A549 (cell line): Measurements from ENCODE around the gene AKR1C3. TPM values are rescaled to one million over a fixed set of nuclear protein-coding genes. Genes with fewer than 3 reads are reported as not detected.

Experiments used
- ATAC-seq, 2 experiments: fragments of 200-7000 bp in 1 of 2; fragments of >200 bp in 1 of 2; cut with Nextera tagmentation in 1 of 2; cut with Tn5 transposase in 1 of 2; 3 replicates each; pipeline versions ENCODE4 v1.8.0 to v1.9.1; 2018 to 2020; ENCODE audit warnings: mild to moderate bottlenecking in 1 of 2, moderate library complexity in 1 of 2
- CTCF ChIA-PET: fragments of 300-600 bp; sonication (Branson Sonifier 250); formaldehyde crosslinking; extraction: SDS; loops from one replicate; lab custom pipeline; 2021; ENCODE audit warnings: antibody characterized with exemption, inconsistent platforms; lab: Yijun Ruan, JAX
- POLR2A ChIA-PET: fragments of 350-600 bp; formaldehyde crosslinking; extraction: SDS; loops from one replicate; lab custom pipeline; 2021; ENCODE audit warnings: antibody characterized with exemption, inconsistent platforms; lab: Yijun Ruan, JAX
- DNase-seq, 2 experiments: peaks; one replicate each; pipeline versions ENCODE4 v3.0.0 to v3.0.0-alpha.2; 2011 to 2016; ENCODE audit warnings: low read depth in 1 of 2, low spot score in 1 of 2
- FAIRE-seq: peaks from 2 replicates; lab custom pipeline; 2011; peaks lifted over from hg19 to GRCh38; lab: Jason Lieb, UNC
- H3K27ac ChIP-seq, 2 experiments: fragments of >200 bp; sonication (Bioruptor Twin); formaldehyde crosslinking; 3 replicates each; pipeline ENCODE4 v1.5.1; 2016 to 2017
- H3K4me1 ChIP-seq: fragments of >200 bp; sonication (Bioruptor Twin); formaldehyde crosslinking; 3 replicates; pipeline ENCODE4 v1.6.1; 2016
- H3K4me2 ChIP-seq: fragments of >200 bp; sonication (Bioruptor Twin); formaldehyde crosslinking; 3 replicates; pipeline ENCODE4 v1.6.1; 2016
- H3K4me3 ChIP-seq: fragments of >200 bp; sonication (Bioruptor Twin); formaldehyde crosslinking; 3 replicates; pipeline ENCODE4 v1.5.1; 2016
- H3K9me3 ChIP-seq: fragments of >200 bp; sonication (Bioruptor Twin); formaldehyde crosslinking; 3 replicates; pipeline ENCODE4 v1.6.1; 2016
- CBX2 ChIP-seq: fragments of 200-600 bp; sonication (generic); IDR thresholded peaks from 2 replicates; pipeline ENCODE4 v1.6.1; 2016; ENCODE audit warnings: low read depth, mild to moderate bottlenecking, borderline replicate concordance
- CBX8 ChIP-seq: fragments of 200-600 bp; sonication (generic); IDR thresholded peaks from 2 replicates; pipeline ENCODE4 v1.6.1; 2016
- EHF ChIP-seq: fragments of 250-450 bp; sonication (Bioruptor Pico); IDR thresholded peaks from 2 replicates; pipeline ENCODE4 v1.5.0; 2020; ENCODE audit warnings: mild to moderate bottlenecking
- EHMT2 ChIP-seq: fragments of 200-600 bp; sonication (generic); IDR thresholded peaks from 2 replicates; pipeline ENCODE4 v1.6.1; 2016; ENCODE audit warnings: antibody characterized with exemption, low read depth, mild to moderate bottlenecking, moderate library complexity
- EP300 ChIP-seq, 2 experiments: fragments of >200 bp; sonication (Bioruptor Twin); formaldehyde crosslinking; IDR thresholded peaks; 2 replicates in 1 of 2; 3 replicates in 1 of 2; pipeline ENCODE4 v1.6.1; 2016 to 2017
- FOXS1 ChIP-seq: fragments of 250-450 bp; sonication (Bioruptor Pico); IDR thresholded peaks from 2 replicates; pipeline ENCODE4 v1.5.0; 2020; ENCODE audit warnings: mild to moderate bottlenecking, moderate library complexity
- GATA3 ChIP-seq: IDR thresholded peaks from 2 replicates; pipeline ENCODE4 v1.6.1; 2012; ENCODE audit warnings: borderline replicate concordance
- HDAC2 ChIP-seq: fragments of 200-600 bp; sonication (generic); IDR thresholded peaks from 2 replicates; pipeline ENCODE4 v1.6.1; 2016
- HEYL ChIP-seq: fragments of 250-450 bp; sonication (Bioruptor Pico); IDR thresholded peaks from 2 replicates; pipeline ENCODE4 v1.8.0; 2021; ENCODE audit warnings: mild to moderate bottlenecking, moderate library complexity
- HOXA7 ChIP-seq: fragments of 250-450 bp; sonication (Bioruptor Pico); IDR thresholded peaks from 2 replicates; pipeline ENCODE4 v1.5.0; 2020; ENCODE audit warnings: mild to moderate bottlenecking, moderate library complexity
- JUN ChIP-seq, 2 experiments: fragments of >200 bp; sonication (Bioruptor Twin); formaldehyde crosslinking; IDR thresholded peaks; 2 replicates in 1 of 2; 3 replicates in 1 of 2; pipeline ENCODE4 v1.6.1; 2016 to 2017
- JUNB ChIP-seq: fragments of >200 bp; sonication (Bioruptor Twin); formaldehyde crosslinking; IDR thresholded peaks from 2 replicates; pipeline ENCODE4 v1.6.1; 2016
- KDM1A ChIP-seq: fragments of 200-600 bp; sonication (generic); IDR thresholded peaks from 2 replicates; pipeline ENCODE4 v1.6.1; 2016; ENCODE audit warnings: low read depth, mild to moderate bottlenecking
- MAFK ChIP-seq: fragments of 450-650 bp; IDR thresholded peaks from 2 replicates; pipeline ENCODE4 v1.6.1; 2014; ENCODE audit not compliant: partially characterized antibody
- MAZ ChIP-seq: fragments of 150-350 bp; IDR thresholded peaks from 2 replicates; pipeline ENCODE4 v1.6.1; 2014; ENCODE audit warnings: antibody characterized with exemption, low read depth, low read length, borderline replicate concordance
- NFE2L2 ChIP-seq: fragments of 150-350 bp; conservative IDR thresholded peaks from 2 replicates; pipeline ENCODE4 v1.6.1; 2014; ENCODE audit warnings: low read length
- NR3C1 ChIP-seq: fragments of >200 bp; sonication (Bioruptor Twin); formaldehyde crosslinking; IDR thresholded peaks from 3 replicates; pipeline ENCODE4 v1.6.1; 2017
- POLR2AphosphoS2 ChIP-seq: conservative IDR thresholded peaks from 2 replicates; pipeline ENCODE4 v1.6.1; 2012; ENCODE audit warnings: low read length, improper control_type of control experiment, inconsistent platforms
- RAD21 ChIP-seq, 2 experiments: fragments of >200 bp in 1 of 2; sonication (Bioruptor Twin) in 1 of 2; formaldehyde crosslinking in 1 of 2; IDR thresholded peaks in 1 of 2; conservative IDR thresholded peaks in 1 of 2; 2 replicates in 1 of 2; 3 replicates in 1 of 2; pipeline ENCODE4 v1.6.1; 2012 to 2018; ENCODE audit warnings: inconsistent platforms in 1 of 2
- RARB ChIP-seq: fragments of 250-450 bp; sonication (Bioruptor Pico); IDR thresholded peaks from 2 replicates; pipeline ENCODE4 v1.8.0; 2021; ENCODE audit warnings: mild to moderate bottlenecking, moderate library complexity
- SMC3 ChIP-seq: fragments of >200 bp; sonication (Bioruptor Twin); formaldehyde crosslinking; IDR thresholded peaks from 3 replicates; pipeline ENCODE4 v1.6.1; 2018; ENCODE audit warnings: inconsistent platforms
- TFCP2L1 ChIP-seq: fragments of 250-450 bp; sonication (Bioruptor Pico); IDR thresholded peaks from 2 replicates; pipeline ENCODE4 v1.5.0; 2021; ENCODE audit warnings: mild to moderate bottlenecking
- TP53 ChIP-seq: fragments of 250-450 bp; sonication (Bioruptor Pico); IDR thresholded peaks from 2 replicates; pipeline ENCODE4 v1.5.0; 2021; ENCODE audit warnings: mild to moderate bottlenecking, moderate library complexity
- ZFP36 ChIP-seq: fragments of 450-650 bp; IDR thresholded peaks from 2 replicates; pipeline ENCODE4 v1.6.1; 2014; ENCODE audit warnings: borderline replicate concordance; ENCODE audit not compliant: partially characterized antibody
- ZNF302 ChIP-seq: fragments of 250-450 bp; sonication (Bioruptor Pico); IDR thresholded peaks from 2 replicates; pipeline ENCODE4 v1.9.0; 2021; ENCODE audit warnings: inconsistent platforms, mild to moderate bottlenecking, moderate library complexity
- WGBS: methylation state at CpG from one replicate; pipeline ENCODE4 v1.1.6; 2017; ENCODE audit errors: missing lambda C conversion rate; 5-methylcytosine and 5-hydroxymethylcytosine counted together
- polyA plus RNA-seq, 4 experiments: library from polyadenylated mRNA; depleted of rRNA in 3 of 4; stranded (reverse); fragments of >200 nt; fragmentation: RNase III in 1 of 4; extraction: RNeasy Plus Mini Kit Qiagen cat#74134 plus additional on column Dnase treatment in 1 of 4; gene quantifications; 2 replicates in 3 of 4; 3 replicates in 1 of 4; pipeline ENCODE4 v1.2.3, GENCODE V29; 2011 to 2017
- TF ChIP-seq, protein P1 (sequence below): fragments of 150-350 bp; IDR thresholded peaks from 2 replicates; pipeline ENCODE4 v1.6.1; 2014; ENCODE audit warnings: low read depth, mild to moderate bottlenecking, low read length
- TF ChIP-seq, protein P2 (sequence below): fragments of 200-600 bp; sonication (generic); IDR thresholded peaks from 2 replicates; pipeline ENCODE4 v1.6.1; 2016; ENCODE audit warnings: antibody characterized with exemption, mild to moderate bottlenecking, moderate library complexity
- TF ChIP-seq, protein P3 (sequence below): fragments of 250-450 bp; sonication (Bioruptor Pico); IDR thresholded peaks from 2 replicates; pipeline ENCODE4 v1.5.0; 2021; ENCODE audit warnings: mild to moderate bottlenecking, moderate library complexity, borderline replicate concordance

Gene AKR1C3
- polyA plus RNA-seq, 2 of the 4 experiments (the other 2 are of a cell fraction) = 1,998 to 3,820 TPM

DNA sequence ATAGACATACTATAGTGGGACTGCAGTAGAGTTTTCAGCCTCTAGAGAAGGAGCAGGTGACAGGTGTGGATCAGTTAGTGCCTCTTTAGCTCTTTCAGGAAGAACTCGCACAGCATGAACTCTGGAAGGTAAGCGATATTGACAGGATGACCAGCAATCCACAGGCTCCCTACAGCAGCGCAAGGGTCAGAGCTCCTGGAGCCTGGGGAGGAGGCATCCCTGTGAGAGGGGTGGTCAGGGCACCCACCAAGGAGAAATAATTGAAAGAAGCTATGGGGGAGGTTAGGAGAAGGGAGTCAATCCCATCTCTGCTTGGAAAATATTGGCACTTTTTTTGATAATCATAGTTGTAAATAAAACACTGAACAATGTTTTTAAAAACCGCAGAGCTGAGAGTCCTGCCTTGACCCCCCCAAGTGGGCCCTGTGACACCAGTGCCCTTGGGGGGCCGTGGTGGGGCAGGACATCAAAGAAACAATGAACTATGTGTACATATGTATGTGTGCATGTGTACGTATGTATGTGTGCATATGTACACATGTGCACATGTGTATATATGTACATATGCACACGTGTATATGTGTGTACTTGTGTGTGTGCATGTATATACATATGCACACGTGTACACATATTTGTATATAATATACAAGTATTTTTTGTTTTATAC, 13.8 kb downstream of the AKR1C3 start (continued):
- TF ChIP-seq RAD21 (conservative IDR thresholded peaks at IDR 0.05 in 1 of 2, IDR thresholded peaks at IDR 0.05 in 1 of 2) = no peak
- no peak for TF ChIP-seq EP300 (IDR thresholded peaks at IDR 0.05)
- TF ChIP-seq HOXA7 (CRISPR knock-in tag) = peak; percentile 92; the same call in 1 of the 2 replicates
- TF ChIP-seq CBX2 = no peak
- peak; percentile 61; the same call in 1 of the 2 replicates for TF ChIP-seq RARB
- TF ChIP-seq ZFP36 = no peak
- TF ChIP-seq KDM1A = peak; percentile 80; the same call in 1 of the 2 replicates
- TF ChIP-seq, protein P1, sequence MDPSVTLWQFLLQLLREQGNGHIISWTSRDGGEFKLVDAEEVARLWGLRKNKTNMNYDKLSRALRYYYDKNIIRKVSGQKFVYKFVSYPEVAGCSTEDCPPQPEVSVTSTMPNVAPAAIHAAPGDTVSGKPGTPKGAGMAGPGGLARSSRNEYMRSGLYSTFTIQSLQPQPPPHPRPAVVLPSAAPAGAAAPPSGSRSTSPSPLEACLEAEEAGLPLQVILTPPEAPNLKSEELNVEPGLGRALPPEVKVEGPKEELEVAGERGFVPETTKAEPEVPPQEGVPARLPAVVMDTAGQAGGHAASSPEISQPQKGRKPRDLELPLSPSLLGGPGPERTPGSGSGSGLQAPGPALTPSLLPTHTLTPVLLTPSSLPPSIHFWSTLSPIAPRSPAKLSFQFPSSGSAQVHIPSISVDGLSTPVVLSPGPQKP = no peak
- peak; percentile 13 to 17; a peak in 2 of 5 replicates for TF ChIP-seq JUN (IDR thresholded peaks at IDR 0.05)
- no peak for TF ChIP-seq EHMT2
- no peak for TF ChIP-seq MAZ
- no peak for TF ChIP-seq MAFK
- no peak for TF ChIP-seq HDAC2
- no peak for TF ChIP-seq NR3C1
- peak; percentile 29; the same call in 1 of the 2 replicates for TF ChIP-seq TP53
- no peak for TF ChIP-seq CBX8
- TF ChIP-seq, protein P2, sequence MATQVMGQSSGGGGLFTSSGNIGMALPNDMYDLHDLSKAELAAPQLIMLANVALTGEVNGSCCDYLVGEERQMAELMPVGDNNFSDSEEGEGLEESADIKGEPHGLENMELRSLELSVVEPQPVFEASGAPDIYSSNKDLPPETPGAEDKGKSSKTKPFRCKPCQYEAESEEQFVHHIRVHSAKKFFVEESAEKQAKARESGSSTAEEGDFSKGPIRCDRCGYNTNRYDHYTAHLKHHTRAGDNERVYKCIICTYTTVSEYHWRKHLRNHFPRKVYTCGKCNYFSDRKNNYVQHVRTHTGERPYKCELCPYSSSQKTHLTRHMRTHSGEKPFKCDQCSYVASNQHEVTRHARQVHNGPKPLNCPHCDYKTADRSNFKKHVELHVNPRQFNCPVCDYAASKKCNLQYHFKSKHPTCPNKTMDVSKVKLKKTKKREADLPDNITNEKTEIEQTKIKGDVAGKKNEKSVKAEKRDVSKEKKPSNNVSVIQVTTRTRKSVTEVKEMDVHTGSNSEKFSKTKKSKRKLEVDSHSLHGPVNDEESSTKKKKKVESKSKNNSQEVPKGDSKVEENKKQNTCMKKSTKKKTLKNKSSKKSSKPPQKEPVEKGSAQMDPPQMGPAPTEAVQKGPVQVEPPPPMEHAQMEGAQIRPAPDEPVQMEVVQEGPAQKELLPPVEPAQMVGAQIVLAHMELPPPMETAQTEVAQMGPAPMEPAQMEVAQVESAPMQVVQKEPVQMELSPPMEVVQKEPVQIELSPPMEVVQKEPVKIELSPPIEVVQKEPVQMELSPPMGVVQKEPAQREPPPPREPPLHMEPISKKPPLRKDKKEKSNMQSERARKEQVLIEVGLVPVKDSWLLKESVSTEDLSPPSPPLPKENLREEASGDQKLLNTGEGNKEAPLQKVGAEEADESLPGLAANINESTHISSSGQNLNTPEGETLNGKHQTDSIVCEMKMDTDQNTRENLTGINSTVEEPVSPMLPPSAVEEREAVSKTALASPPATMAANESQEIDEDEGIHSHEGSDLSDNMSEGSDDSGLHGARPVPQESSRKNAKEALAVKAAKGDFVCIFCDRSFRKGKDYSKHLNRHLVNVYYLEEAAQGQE = no peak; the same call in 1 of the 2 replicates
- TF ChIP-seq HEYL = no peak
- TF ChIP-seq TFCP2L1 (CRISPR knock-in tag) = no peak
- no peak for TF ChIP-seq FOXS1 (CRISPR knock-in tag)
- TF ChIP-seq GATA3 = no peak
- no peak for TF ChIP-seq ZNF302 (CRISPR knock-in tag)
- no peak for TF ChIP-seq NFE2L2

DNA sequence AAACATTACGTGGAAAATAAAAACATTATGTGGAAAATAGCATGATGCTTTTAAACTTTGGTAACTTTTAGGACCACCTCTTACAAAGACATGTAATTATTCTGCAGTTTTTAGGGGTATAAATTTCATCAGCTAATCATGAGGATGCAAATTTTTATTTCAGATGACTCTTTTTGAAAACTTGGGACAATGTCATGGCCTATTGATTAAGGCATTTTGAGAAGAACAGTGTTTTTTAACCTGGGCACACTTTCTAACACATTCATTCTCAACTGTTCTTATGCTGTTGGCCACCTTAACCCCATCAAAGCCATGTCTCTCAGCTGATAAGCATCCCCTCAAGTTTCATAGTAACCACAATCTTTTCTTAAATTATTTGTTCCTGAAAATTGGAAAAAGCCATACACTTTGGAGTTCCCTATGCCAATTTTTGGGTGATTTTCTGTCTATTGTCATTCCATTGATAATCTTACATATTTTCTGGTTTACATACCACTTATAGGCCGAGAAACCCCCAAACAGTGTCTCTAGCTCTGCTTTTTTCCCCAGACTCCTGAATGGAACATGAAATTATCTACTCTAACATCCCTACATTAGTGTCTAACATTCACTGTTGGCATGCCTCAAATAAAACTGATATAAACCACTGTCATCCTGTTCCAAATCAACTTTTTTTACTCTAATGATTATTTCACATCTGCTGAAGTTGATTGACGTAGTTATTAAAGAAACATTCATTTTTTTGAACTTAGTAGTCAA, 14.6 kb downstream of the AKR1C3 start:
- Histone ChIP-seq H3K9me3 (peaks cover 15% of the 10 kb centered on the region; the same call in 2 of the 3 replicates), H3K27ac (peak overlapping the region; percentile 27 to 75; a peak in 5 of 6 replicates), H3K4me3 (no peak overlapping the region), H3K4me2 (no peak overlapping the region), H3K4me1 (peaks cover 43% of the 10 kb centered on the region)
- CTCF ChIA-PET = no interaction called here
- DNase-seq (no peak), FAIRE-seq (no peak), ATAC-seq (peak; percentile 46 to 60; a peak in 4 of 6 replicates)
- POLR2A ChIA-PET = interaction anchor here (1.6 kb wide), 1 partner anchor 88 kb away, joined by 4 read pairs; the partner anchor contains the start of gene AKR1C4
- TF ChIP-seq ZFP36 = no peak
- TF ChIP-seq EHF = peak; percentile 17; the same call in 1 of the 2 replicates
- TF ChIP-seq HOXA7 (CRISPR knock-in tag) = peak; percentile 58; the same call in 1 of the 2 replicates
- TF ChIP-seq, protein P3, sequence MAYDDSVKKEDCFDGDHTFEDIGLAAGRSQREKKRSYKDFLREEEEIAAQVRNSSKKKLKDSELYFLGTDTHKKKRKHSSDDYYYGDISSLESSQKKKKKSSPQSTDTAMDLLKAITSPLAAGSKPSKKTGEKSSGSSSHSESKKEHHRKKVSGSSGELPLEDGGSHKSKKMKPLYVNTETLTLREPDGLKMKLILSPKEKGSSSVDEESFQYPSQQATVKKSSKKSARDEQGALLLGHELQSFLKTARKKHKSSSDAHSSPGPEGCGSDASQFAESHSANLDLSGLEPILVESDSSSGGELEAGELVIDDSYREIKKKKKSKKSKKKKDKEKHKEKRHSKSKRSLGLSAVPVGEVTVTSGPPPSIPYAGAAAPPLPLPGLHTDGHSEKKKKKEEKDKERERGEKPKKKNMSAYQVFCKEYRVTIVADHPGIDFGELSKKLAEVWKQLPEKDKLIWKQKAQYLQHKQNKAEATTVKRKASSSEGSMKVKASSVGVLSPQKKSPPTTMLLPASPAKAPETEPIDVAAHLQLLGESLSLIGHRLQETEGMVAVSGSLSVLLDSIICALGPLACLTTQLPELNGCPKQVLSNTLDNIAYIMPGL (CRISPR knock-in tag) = peak; percentile 27; the same call in 1 of the 2 replicates
- no peak for TF ChIP-seq JUNB
- TF ChIP-seq SMC3 = 0 out of 3 replicates have a peak, but pooled peaks have one; percentile 20
- peak; percentile 93 for TF ChIP-seq POLR2AphosphoS2
- TF ChIP-seq RARB = 0 out of 2 replicates have a peak, but pooled peaks have one; percentile 12
- 75% methylated on average over 3 of the region's 3 CpGs for WGBS
